ENCODE data around the gene ZNRF3.

ZNRF3 gene

DNA sequence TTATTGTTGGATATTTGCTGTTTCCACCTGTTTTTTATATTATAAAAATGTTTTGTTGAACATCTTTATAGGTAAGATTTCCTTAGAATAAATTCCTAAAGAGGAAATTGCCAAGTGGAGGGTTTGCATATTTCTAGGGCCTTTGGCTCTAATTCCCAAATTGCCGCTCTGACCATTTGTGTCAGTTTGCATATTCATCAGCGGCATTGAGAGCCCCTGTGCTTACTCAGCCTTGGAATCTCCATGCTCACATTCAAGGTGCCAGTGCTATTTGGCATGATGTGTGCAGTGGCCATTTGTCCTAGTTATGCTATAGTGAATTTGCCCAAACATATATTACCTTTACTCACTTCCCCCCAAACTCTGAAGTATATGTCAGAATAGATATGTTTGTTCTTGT, 214.9 kb downstream of the ZNRF3 start:
- Histone ChIP-seq H3K23ac (ENCODE audit: low read length in 2 of 2) (no peak overlapping the region), H3K79me1 (replicated peaks; ENCODE audit: low read length, poor library complexity, severe bottlenecking) (no peaks in the 10 kb centered on the region), H3K27ac (ENCODE audit: low read length, poor library complexity, severe bottlenecking) (no peak overlapping the region), H2BK15ac (ENCODE audit: low read depth, poor library complexity, severe bottlenecking) (no peak overlapping the region), H2BK5ac (ENCODE audit: low read depth, low read length, poor library complexity, severe bottlenecking) (no peak overlapping the region), H3K4me1 (ENCODE audit: control insufficient read depth, insufficient read depth, low read depth, low read length) (peaks cover 3% of the 10 kb centered on the region), H3K14ac (ENCODE audit: low read length in 2 of 2) (no peak overlapping the region), H3K4me3 (ENCODE audit: insufficient read depth in 1 of 2, low read depth in 1 of 2, low read length in 2 of 2) (no peak overlapping the region), H2AFZ (ENCODE audit: low read depth, low read length) (no peak overlapping the region), H2BK12ac (ENCODE audit: low read length in 2 of 2) (no peak overlapping the region), H3K18ac (ENCODE audit: low read depth in 1 of 2, low read length in 2 of 2) (no peak overlapping the region), H3K9ac (ENCODE audit: low read length) (no peak overlapping the region), H2AK5ac (ENCODE audit: low read length, severe bottlenecking) (no peak overlapping the region), H4K8ac (ENCODE audit: low read length) (no peak overlapping the region), H3K36me3 (ENCODE audit: control insufficient read depth in 1 of 2, insufficient read depth in 2 of 2, low read depth in 1 of 2, low read length in 2 of 2) (peaks cover 0 to 17% of the 10 kb centered on the region in 2 experiments), H4K91ac (ENCODE audit: low read length) (no peak overlapping the region), H3K27me3 (ENCODE audit: control insufficient read depth in 1 of 2, insufficient read depth in 1 of 2, low read length in 2 of 2) (no peaks in the 10 kb centered on the region), H3K9me3 (ENCODE audit: control insufficient read depth, low read length) (no peaks in the 10 kb centered on the region), H3K4ac (ENCODE audit: low read depth in 1 of 2, low read length in 2 of 2) (no peak overlapping the region), H2BK120ac (ENCODE audit: low read depth, low read length) (no peak overlapping the region), H3K4me2 (ENCODE audit: low read length, poor library complexity, severe bottlenecking) (no peak overlapping the region)
- no peak for DNase-seq
- WGBS, result 100% methylated on average over 2 of the region's 2 CpGs

DNA sequence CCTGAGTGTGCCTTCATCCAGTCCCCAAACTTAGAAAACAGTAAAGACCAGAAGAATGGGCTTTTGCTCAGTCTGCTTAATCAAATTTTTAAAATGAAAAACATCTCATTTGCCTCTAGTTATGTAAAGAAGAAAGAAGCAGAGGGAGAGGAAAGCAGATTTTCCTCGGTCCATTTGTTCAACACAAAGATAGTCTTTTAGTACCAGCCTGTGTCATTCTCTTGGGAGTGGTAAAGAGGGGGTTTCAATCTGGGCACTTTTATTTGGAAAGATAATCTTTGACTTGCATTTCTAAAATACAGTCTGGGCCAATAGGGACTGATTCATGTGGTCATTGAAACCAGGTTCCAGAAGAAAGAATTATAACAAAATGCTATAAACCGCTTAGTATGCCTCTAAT, 218.9 kb downstream of the ZNRF3 start:
- Histone ChIP-seq H3K4ac (ENCODE audit: low read depth in 1 of 2, low read length in 2 of 2) (no peak overlapping the region), H3K27me3 (ENCODE audit: control insufficient read depth in 1 of 2, insufficient read depth in 1 of 2, low read length in 2 of 2) (no peaks in the 10 kb centered on the region), H2AK5ac (ENCODE audit: low read length, severe bottlenecking) (no peak overlapping the region), H3K9ac (ENCODE audit: low read length) (no peak overlapping the region), H2BK5ac (ENCODE audit: low read depth, low read length, poor library complexity, severe bottlenecking) (no peak overlapping the region), H3K9me3 (ENCODE audit: control insufficient read depth, low read length) (no peaks in the 10 kb centered on the region), H3K36me3 (ENCODE audit: control insufficient read depth in 1 of 2, insufficient read depth in 2 of 2, low read depth in 1 of 2, low read length in 2 of 2) (peaks cover 0 to 9% of the 10 kb centered on the region in 2 experiments), H3K14ac (ENCODE audit: low read length in 2 of 2) (no peak overlapping the region), H3K4me3 (ENCODE audit: insufficient read depth in 1 of 2, low read depth in 1 of 2, low read length in 2 of 2) (no peak overlapping the region), H3K23ac (ENCODE audit: low read length in 2 of 2) (no peak overlapping the region), H2BK12ac (ENCODE audit: low read length in 2 of 2) (no peak overlapping the region), H3K18ac (ENCODE audit: low read depth in 1 of 2, low read length in 2 of 2) (no peak overlapping the region), H4K8ac (ENCODE audit: low read length) (no peak overlapping the region), H4K91ac (ENCODE audit: low read length) (no peak overlapping the region), H2BK120ac (ENCODE audit: low read depth, low read length) (no peak overlapping the region), H3K79me1 (replicated peaks; ENCODE audit: low read length, poor library complexity, severe bottlenecking) (no peaks in the 10 kb centered on the region), H2AFZ (ENCODE audit: low read depth, low read length) (no peak overlapping the region), H3K27ac (ENCODE audit: low read length, poor library complexity, severe bottlenecking) (no peak overlapping the region), H3K4me2 (ENCODE audit: low read length, poor library complexity, severe bottlenecking) (no peak overlapping the region), H2BK15ac (ENCODE audit: low read depth, poor library complexity, severe bottlenecking) (no peak overlapping the region), H3K4me1 (ENCODE audit: control insufficient read depth, insufficient read depth, low read depth, low read length) (no peaks in the 10 kb centered on the region)
- no peak for DNase-seq
- 100% methylated on average over 1 of the region's 2 CpGs for WGBS

- Histone ChIP-seq H2BK12ac (ENCODE audit: low read length in 2 of 2) (no peak overlapping the region), H3K23ac (ENCODE audit: low read length in 2 of 2) (no peak overlapping the region), H3K4me1 (ENCODE audit: control insufficient read depth, insufficient read depth, low read depth, low read length) (no peaks in the 10 kb centered on the region), H2BK120ac (ENCODE audit: low read depth, low read length) (no peak overlapping the region), H3K79me1 (replicated peaks; ENCODE audit: low read length, poor library complexity, severe bottlenecking) (no peaks in the 10 kb centered on the region), H2AFZ (ENCODE audit: low read depth, low read length) (no peak overlapping the region), H2BK5ac (ENCODE audit: low read depth, low read length, poor library complexity, severe bottlenecking) (no peak overlapping the region), H3K36me3 (ENCODE audit: control insufficient read depth in 1 of 2, insufficient read depth in 2 of 2, low read depth in 1 of 2, low read length in 2 of 2) (peaks cover 0 to 9% of the 10 kb centered on the region in 2 experiments), H3K4me2 (ENCODE audit: low read length, poor library complexity, severe bottlenecking) (no peak overlapping the region), H3K14ac (ENCODE audit: low read length in 2 of 2) (no peak overlapping the region), H3K9me3 (ENCODE audit: control insufficient read depth, low read length) (no peaks in the 10 kb centered on the region), H4K8ac (ENCODE audit: low read length) (no peak overlapping the region), H2BK15ac (ENCODE audit: low read depth, poor library complexity, severe bottlenecking) (no peak overlapping the region), H3K27ac (ENCODE audit: low read length, poor library complexity, severe bottlenecking) (no peak overlapping the region), H3K4ac (ENCODE audit: low read depth in 1 of 2, low read length in 2 of 2) (no peak overlapping the region), H3K9ac (ENCODE audit: low read length) (no peak overlapping the region), H2AK5ac (ENCODE audit: low read length, severe bottlenecking) (no peak overlapping the region), H3K27me3 (ENCODE audit: control insufficient read depth in 1 of 2, insufficient read depth in 1 of 2, low read length in 2 of 2) (no peaks in the 10 kb centered on the region), H4K91ac (ENCODE audit: low read length) (no peak overlapping the region), H3K18ac (ENCODE audit: low read depth in 1 of 2, low read length in 2 of 2) (no peak overlapping the region), H3K4me3 (ENCODE audit: insufficient read depth in 1 of 2, low read depth in 1 of 2, low read length in 2 of 2) (no peak overlapping the region)
- 90% methylated on average over 1 of the region's 1 CpG for WGBS
- DNase-seq, result no peak
Measured at GRCh38 chr22:29103121-29103520, 219.7 kb downstream of the ZNRF3 start.

DNA sequence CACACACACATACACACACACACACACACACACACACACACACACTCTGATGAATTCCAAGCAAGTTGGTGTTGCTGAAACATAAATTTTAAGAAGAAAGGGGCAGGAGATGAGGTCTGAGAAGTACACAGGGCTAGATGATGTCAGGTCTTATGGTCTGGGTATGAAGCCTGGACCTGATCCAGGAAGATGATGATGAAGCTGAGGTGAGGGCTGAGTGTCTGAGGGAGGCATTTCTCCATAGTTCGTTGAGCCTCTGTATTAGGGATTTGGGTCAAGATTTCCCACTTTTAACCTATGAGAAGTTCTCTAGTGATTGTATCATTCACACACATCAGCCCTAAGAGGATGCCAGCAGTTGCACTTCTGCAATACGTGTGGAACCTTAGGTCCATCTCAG, 222.1 kb downstream of the ZNRF3 start:
- Histone ChIP-seq H2AFZ (ENCODE audit: low read depth, low read length) (no peak overlapping the region), H3K4me2 (ENCODE audit: low read length, poor library complexity, severe bottlenecking) (no peak overlapping the region), H3K23ac (ENCODE audit: low read length in 2 of 2) (no peak overlapping the region), H3K27me3 (ENCODE audit: control insufficient read depth in 1 of 2, insufficient read depth in 1 of 2, low read length in 2 of 2) (no peaks in the 10 kb centered on the region), H4K91ac (ENCODE audit: low read length) (no peak overlapping the region), H3K36me3 (ENCODE audit: control insufficient read depth in 1 of 2, insufficient read depth in 2 of 2, low read depth in 1 of 2, low read length in 2 of 2) (no peaks in the 10 kb centered on the region), H2BK15ac (ENCODE audit: low read depth, poor library complexity, severe bottlenecking) (no peak overlapping the region), H2BK12ac (ENCODE audit: low read length in 2 of 2) (no peak overlapping the region), H3K4me3 (ENCODE audit: insufficient read depth in 1 of 2, low read depth in 1 of 2, low read length in 2 of 2) (no peak overlapping the region), H3K79me1 (replicated peaks; ENCODE audit: low read length, poor library complexity, severe bottlenecking) (no peaks in the 10 kb centered on the region), H3K9me3 (ENCODE audit: control insufficient read depth, low read length) (no peaks in the 10 kb centered on the region), H3K27ac (ENCODE audit: low read length, poor library complexity, severe bottlenecking) (no peak overlapping the region), H3K4me1 (ENCODE audit: control insufficient read depth, insufficient read depth, low read depth, low read length) (peaks cover 2% of the 10 kb centered on the region), H4K8ac (ENCODE audit: low read length) (no peak overlapping the region), H3K9ac (ENCODE audit: low read length) (no peak overlapping the region), H2BK120ac (ENCODE audit: low read depth, low read length) (no peak overlapping the region), H3K4ac (ENCODE audit: low read depth in 1 of 2, low read length in 2 of 2) (no peak overlapping the region), H3K18ac (ENCODE audit: low read depth in 1 of 2, low read length in 2 of 2) (no peak overlapping the region), H2BK5ac (ENCODE audit: low read depth, low read length, poor library complexity, severe bottlenecking) (no peak overlapping the region), H3K14ac (ENCODE audit: low read length in 2 of 2) (no peak overlapping the region), H2AK5ac (ENCODE audit: low read length, severe bottlenecking) (no peak overlapping the region)
- WGBS, result no CpG with 5 or more reads among the region's 2 CpGs
- DNase-seq, result no peak
